Stimulated activated CD4-positive, alpha-beta T cell treated with anti-CD3 and anti-CD28 coated beads, Interleukin-15, amount 100 ng/mL, for 48 hours (primary cell): ENCODE data around the gene KDELR1.
A peak's percentile ranks its signal among the peaks of the same experiment; 100 is the strongest.

Experiments
- DNase-seq, 2 donors: peaks; one replicate each; pipeline ENCODE4 v3.0.0-alpha.2; 2020; ENCODE audit warnings: low read depth in 2 of 2

Gene KDELR1

GRCh38 chr19:48391100-48392005 lies at the start of gene KDELR1:
Gene KDELR1 (minus strand): TSS chr19:48391551. CDS start chr19:48391358, 193 bp downstream.
- peak in 1 of 2 donors; percentile 61 for DNase-seq

GRCh38 chr19:48436586-48436985 lies 45.2 kb upstream of the KDELR1 start:
- DNase-seq, result no peak

GRCh38 chr19:48433337-48433736 lies 42.0 kb upstream of the KDELR1 start:
- no peak for DNase-seq

DNA sequence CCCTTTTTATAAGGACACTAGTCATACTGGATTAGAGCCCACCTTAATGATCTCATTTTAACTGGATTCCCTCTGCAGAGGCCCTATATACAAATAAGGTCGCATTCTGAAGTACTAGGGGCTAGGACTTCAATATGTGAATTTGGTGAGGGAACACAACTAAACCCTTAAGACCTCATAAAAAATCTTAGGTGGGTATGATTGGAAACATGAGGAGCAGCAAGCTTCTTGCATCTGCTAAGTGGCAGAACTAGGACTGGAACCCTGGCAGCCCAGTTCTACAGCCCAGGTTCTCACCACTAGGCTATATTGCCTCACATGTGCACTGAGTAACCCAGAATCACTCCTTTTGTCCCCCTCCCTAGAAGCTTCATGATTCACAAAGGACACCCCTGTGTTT lies 37.3 kb upstream of the KDELR1 start:
- no peak for DNase-seq

- no peak for DNase-seq
These were observed 33.4 kb upstream of the KDELR1 start for GRCh38 chr19:48424694-48425219.

GRCh38 chr19:48421548-48421947 lies 30.2 kb upstream of the KDELR1 start:
- DNase-seq, result no peak

DNA sequence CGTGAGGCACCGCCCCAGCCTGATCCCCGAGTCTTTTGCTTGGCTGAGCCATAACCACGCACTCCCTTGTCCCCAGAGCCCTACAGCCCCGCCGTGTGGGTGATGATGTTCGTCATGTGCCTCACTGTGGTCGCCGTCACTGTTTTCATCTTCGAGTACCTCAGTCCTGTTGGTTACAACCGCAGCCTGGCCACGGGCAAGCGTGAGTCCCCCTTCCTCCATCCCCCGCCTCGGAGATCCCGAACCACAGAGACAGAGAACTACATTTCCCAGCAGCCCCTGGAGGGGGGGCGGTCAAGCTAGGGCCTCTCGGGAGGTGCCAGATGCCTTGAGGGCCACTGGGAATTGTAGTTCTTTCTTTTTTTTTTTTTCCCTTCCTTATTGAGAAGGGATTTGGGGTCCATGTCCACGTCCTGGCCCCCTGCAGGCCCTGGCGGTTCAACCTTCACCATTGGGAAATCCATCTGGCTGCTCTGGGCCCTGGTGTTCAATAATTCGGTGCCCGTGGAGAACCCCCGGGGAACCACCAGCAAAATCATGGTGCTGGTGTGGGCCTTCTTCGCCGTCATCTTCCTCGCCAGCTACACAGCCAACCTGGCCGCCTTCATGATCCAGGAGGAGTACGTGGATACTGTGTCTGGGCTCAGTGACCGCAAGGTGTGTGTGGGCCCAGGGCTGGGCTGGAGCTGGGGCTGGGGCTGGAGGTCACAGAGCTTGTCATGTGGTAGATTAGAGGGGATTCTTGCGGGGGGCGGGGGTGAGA lies 28.0 kb upstream of the KDELR1 start:
- DNase-seq, result peak; percentile 66 to 81

DNA sequence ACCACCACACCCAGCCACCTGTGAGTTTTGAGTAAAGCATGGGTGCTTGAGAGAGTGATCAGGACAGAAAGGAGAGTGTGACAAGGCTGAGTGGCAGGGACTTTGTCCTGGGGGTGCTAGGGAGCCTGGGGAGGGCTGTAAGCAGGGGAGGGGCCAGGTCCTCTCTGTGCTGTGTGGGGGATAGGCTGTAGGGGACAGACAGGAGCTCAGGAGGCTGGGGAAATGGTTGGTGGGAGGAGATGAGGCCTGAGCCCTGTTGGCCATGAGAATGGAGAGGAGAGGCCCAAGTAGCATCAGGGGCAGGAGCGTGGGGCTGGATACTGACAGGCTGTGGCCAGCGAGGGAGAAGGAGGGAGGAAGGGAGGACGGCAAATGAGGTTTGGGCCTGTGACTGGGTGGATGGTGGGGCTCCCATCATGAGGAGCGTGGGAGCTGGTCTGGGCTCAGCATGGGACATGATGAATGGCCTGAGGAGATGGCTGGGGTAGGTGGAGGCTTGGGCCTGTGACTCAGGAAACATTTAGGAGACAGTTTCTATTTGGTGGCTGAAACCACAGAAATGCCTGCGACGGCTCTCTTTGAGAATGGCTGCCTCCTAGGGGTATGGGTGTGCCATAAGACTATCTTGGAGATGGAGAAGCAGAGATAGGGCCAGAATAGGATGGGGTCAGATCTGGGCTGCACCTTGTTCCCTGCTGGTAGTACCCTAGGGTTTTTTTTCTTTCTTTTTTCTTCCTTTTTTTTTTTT lies 27.1 kb upstream of the KDELR1 start:
- no peak for DNase-seq

GRCh38 chr19:48417421-48417820 lies 26.1 kb upstream of the KDELR1 start:
- DNase-seq, result no peak

GRCh38 chr19:48415806-48416221 lies 24.5 kb upstream of the KDELR1 start:
- no peak for DNase-seq

DNA sequence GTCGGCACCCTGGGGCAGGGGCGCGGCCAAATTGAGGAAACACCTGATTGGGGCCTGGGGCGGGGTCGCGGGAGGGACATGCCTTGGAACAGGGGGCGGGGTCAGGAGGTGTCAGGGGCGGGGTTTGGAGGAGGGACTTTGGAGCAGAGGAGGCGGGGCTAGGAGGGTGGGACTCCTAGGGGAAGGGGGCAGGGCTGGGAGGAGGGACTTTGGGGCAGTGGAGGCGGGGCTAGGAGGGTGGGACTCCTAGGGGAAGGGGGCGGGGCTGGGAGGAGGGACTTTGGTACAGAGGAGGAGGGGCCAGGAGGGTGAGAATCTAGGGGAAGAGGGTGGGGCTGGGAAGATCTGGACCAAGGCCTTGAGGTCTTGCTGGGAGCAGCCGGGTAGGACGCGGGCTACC lies 24.0 kb upstream of the KDELR1 start:
- DNase-seq, result peak; percentile 77 to 85

DNA sequence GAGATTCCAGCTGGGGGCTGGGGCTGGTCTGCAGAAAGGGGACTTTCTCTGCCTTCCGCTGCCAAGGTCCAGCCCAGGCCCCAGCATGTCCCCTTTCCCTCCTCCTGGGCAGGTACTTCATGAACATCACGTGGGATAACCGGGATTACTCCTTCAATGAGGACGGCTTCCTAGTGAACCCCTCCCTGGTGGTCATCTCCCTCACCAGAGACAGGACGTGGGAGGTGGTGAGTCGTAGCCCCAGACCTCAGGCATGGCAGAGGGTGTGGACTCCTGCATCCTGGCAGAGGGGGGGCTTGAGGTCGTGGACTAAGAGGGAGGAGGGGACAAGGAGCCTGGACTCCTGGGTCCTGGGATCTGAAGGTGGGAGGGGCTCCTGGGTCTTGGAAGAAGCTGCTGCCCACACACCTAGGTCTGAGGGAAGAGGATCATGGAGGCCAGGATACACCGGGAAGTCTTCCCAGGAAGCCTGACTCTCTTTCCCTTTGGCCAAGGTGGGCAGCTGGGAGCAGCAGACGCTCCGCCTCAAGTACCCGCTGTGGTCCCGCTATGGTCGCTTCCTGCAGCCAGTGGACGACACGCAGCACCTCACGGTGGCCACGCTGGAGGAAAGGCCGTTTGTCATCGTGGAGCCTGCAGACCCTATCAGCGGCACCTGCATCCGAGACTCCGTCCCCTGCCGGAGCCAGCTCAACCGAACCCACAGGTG lies 22.7 kb upstream of the KDELR1 start:
- DNase-seq, result no peak

GRCh38 chr19:48405850-48406249 lies 14.5 kb upstream of the KDELR1 start:
- no peak for DNase-seq

- no peak for DNase-seq
These were observed 13.8 kb upstream of the KDELR1 start for GRCh38 chr19:48405010-48405659.

- no peak for DNase-seq
These were observed 12.3 kb upstream of the KDELR1 start for GRCh38 chr19:48403606-48404005.

- DNase-seq, result no peak
These were observed 9.9 kb upstream of the KDELR1 start for GRCh38 chr19:48401287-48401686.

DNA sequence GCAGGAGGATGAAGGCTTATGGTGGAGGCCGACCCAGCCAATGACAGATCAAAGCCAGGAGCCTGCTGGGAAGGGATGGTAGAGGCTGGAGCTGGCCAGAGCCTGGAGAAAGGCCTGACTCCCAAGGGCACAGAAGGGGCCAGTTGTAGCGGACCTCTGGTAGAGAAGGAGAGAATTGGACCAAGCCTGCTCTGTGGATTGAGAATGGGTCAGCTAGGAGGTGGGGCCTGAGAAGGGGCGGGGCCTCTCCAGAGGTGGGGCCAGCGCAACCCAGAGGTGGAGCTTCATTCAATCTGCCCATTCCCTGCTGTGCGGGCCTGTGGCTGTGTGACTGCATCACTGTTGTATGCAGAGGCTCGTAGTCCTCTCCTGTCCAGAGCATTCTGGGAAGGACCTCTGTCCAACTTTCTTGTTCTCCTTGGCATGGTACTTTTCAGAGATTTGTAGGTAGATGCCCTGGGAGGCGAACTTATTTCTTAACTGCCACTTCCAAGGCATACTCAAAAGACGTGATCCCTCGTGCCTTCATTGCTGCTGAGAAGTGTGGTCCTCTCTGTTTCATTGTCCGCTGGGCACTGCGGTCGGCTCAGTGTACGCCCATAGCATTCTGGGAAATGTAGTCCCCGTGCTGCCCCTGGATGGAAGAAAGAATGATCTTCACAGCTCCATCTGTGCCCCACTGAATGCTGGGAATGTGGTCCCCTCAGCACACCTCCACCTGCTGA lies 8.8 kb upstream of the KDELR1 start:
- no peak for DNase-seq

DNA sequence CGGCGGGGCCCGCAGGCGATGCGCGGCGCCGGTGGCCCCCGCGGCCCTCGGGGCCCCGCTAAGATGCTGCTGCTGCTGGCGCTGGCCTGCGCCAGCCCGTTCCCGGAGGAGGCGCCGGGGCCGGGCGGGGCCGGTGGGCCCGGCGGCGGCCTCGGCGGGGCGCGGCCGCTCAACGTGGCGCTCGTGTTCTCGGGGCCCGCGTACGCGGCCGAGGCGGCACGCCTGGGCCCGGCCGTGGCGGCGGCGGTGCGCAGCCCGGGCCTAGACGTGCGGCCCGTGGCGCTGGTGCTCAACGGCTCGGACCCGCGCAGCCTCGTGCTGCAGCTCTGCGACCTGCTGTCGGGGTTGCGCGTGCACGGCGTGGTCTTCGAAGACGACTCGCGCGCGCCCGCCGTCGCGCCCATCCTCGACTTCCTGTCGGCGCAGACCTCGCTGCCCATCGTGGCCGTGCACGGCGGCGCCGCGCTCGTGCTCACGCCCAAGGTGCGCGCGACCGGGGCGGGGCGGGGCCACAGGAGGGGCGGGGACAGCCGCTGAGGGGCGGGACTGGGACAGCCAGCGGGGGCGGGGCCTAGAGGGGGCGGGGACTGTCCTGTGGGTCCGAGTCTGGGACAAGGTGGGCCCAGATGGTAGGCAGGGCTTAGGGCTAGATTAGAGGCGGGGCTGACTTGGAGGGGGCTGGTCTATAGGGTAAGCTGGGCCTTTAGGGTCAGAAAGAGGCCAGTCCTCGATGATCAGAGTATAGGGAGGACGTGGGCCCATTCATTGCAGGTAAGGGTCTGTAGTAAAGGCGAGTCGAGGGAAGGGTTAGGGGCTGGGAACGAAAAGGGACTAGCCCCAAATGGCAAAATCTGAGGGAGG lies 7.3 kb upstream of the KDELR1 start:
- peak; percentile 84 for DNase-seq

DNA sequence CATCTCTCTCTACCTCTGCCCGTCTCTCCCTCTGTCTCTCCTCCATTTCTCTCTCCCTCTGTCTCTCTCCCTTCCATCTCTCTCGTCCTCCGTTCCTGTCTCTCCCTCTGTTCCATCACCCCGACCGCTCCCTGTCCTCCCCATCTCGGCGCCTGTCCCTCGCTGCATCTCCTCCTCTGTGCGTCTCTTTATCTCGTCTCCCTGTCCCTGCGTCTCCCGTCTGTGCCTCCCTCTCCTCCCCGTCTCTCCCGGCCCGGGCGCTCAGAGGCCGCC lies 6.7 kb upstream of the KDELR1 start:
- no peak for DNase-seq
